CD4-positive, alpha-beta T cell treated with Interleukin-17A for 1 hour (primary cell): ENCODE results near the gene STON1.
"Not testable (repeated sequence)": the region's sequence is repeated elsewhere in the genome, so short reads cannot be mapped to it uniquely, and the experiment has no call there.

Experiments
- DNase-seq: peaks from one replicate; pipeline ENCODE4 v3.0.0-alpha.2; 2020

The STON1 gene

GRCh38 chr2:48529676-48530032, 300 bp upstream of the STON1 start:
- no peak for DNase-seq

- DNase-seq, result no peak
Observed at GRCh38 chr2:48531141-48531648, 1.2 kb downstream of the STON1 start.

GRCh38 chr2:48532174-48532573, 2.2 kb downstream of the STON1 start:
- no peak for DNase-seq

- no peak for DNase-seq
Observed at GRCh38 chr2:48532824-48533223, 2.9 kb downstream of the STON1 start.

- DNase-seq, result no peak
Observed at GRCh38 chr2:48534781-48535180, 4.8 kb downstream of the STON1 start.

- DNase-seq, result no peak
Observed at GRCh38 chr2:48540237-48540935, 10.4 kb downstream of the STON1 start.

- no peak for DNase-seq
Observed at GRCh38 chr2:48541666-48542389, 11.9 kb downstream of the STON1 start.

- DNase-seq, result no peak
Observed at GRCh38 chr2:48543895-48544294, 13.9 kb downstream of the STON1 start.

- no peak for DNase-seq
Observed at GRCh38 chr2:48545244-48545643, 15.3 kb downstream of the STON1 start.

GRCh38 chr2:48548840-48549239, 18.9 kb downstream of the STON1 start:
- DNase-seq, result no peak

GRCh38 chr2:48549972-48550371, 20.0 kb downstream of the STON1 start:
- DNase-seq, result no peak

GRCh38 chr2:48551548-48551947, 21.6 kb downstream of the STON1 start:
- DNase-seq, result no peak

- DNase-seq, result not testable (repeated sequence)
Observed at GRCh38 chr2:48555071-48555470, 25.1 kb downstream of the STON1 start.

GRCh38 chr2:48558456-48558855, 28.5 kb downstream of the STON1 start:
- no peak for DNase-seq

- no peak for DNase-seq
Observed at GRCh38 chr2:48560546-48561209, 30.7 kb downstream of the STON1 start.

- DNase-seq, result no peak
Observed at GRCh38 chr2:48562281-48562680, 32.3 kb downstream of the STON1 start.

- DNase-seq, result no peak
Observed at GRCh38 chr2:48566592-48567310, 36.8 kb downstream of the STON1 start.

GRCh38 chr2:48567671-48568070, 37.7 kb downstream of the STON1 start:
- no peak for DNase-seq

GRCh38 chr2:48568547-48568946, 38.6 kb downstream of the STON1 start:
- DNase-seq, result no peak

GRCh38 chr2:48569433-48569832, 39.5 kb downstream of the STON1 start:
- DNase-seq, result no peak

GRCh38 chr2:48572816-48573215, 42.9 kb downstream of the STON1 start:
- no peak for DNase-seq

GRCh38 chr2:48574353-48575287, 44.7 kb downstream of the STON1 start:
- no peak for DNase-seq
